Measurements from ENCODE around the gene AGRP. TPM values are rescaled to one million over a fixed set of nuclear protein-coding genes. Genes with fewer than 3 reads are reported as not detected.
A peak's percentile ranks its signal among the peaks of the same experiment; 100 is the strongest.

Gene AGRP
- total RNA-seq, 1 experiment from 2014 or later, result not detected

DNA sequence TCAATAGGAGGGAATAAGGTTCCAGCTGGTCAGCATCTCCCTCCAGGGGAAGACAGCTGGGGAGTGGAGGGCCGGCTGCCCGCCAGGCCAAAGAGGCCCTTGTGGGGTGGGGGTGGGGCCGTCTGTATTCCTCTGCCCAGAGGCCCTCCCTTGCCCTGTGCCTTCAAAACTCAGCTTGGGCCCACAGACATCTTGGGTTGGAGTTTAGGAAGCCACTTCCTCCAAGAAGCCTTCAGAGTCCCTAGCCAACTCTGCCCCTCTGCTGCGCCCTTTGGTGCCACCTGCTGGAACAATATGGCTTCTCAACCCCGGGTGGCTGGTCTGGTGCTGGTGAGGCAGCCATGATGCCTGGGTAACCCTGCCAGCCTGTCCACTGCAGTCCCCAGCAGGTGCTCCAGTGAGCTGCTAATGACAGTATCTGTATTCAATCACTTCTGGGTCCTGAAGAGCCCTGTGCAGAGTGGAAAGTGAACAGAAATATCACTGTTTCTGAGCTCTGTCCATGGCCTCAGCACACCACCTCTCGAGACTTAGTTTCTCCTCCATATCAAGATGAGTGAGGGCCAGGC, 35.8 kb downstream of the AGRP start:
- no peak overlapping the region for H3K4me3 ChIP-seq (ENCODE audit: low read depth, low read length)
- H3K9me3 ChIP-seq, result no peaks in the 10 kb centered on the region
- Mint-ChIP-seq H3K9me3 (ENCODE audit: unreplicated experiment) (no peaks in the 10 kb centered on the region), H3K4me3 (ENCODE audit: unreplicated experiment) (no peak overlapping the region), H3K36me3 (ENCODE audit: insufficient read depth, unreplicated experiment) (peaks cover 6% of the 10 kb centered on the region), H3K27me3 (ENCODE audit: insufficient read depth, unreplicated experiment) (no peaks in the 10 kb centered on the region), H3K27ac (ENCODE audit: unreplicated experiment) (no peak overlapping the region), H3K4me1 (ENCODE audit: low read depth, unreplicated experiment) (no peaks in the 10 kb centered on the region)
- POLR2A ChIA-PET, result interaction anchor here (0.5 kb wide), 1 partner anchor 181 kb away, joined by 3 read pairs; no protein-coding TSS in a partner anchor
- intact Hi-C loops (cut with micrococcal nuclease; ENCODE audit: unreplicated experiment), result loop anchor here (1.0 to 5.0 kb wide), 4 partner anchors 19 to 187 kb away; partner anchors contain the start of gene PLEKHG4
- no peaks in the 10 kb centered on the region for H3K4me1 ChIP-seq
- TF ChIP-seq, protein P1, sequence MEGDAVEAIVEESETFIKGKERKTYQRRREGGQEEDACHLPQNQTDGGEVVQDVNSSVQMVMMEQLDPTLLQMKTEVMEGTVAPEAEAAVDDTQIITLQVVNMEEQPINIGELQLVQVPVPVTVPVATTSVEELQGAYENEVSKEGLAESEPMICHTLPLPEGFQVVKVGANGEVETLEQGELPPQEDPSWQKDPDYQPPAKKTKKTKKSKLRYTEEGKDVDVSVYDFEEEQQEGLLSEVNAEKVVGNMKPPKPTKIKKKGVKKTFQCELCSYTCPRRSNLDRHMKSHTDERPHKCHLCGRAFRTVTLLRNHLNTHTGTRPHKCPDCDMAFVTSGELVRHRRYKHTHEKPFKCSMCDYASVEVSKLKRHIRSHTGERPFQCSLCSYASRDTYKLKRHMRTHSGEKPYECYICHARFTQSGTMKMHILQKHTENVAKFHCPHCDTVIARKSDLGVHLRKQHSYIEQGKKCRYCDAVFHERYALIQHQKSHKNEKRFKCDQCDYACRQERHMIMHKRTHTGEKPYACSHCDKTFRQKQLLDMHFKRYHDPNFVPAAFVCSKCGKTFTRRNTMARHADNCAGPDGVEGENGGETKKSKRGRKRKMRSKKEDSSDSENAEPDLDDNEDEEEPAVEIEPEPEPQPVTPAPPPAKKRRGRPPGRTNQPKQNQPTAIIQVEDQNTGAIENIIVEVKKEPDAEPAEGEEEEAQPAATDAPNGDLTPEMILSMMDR (IDR thresholded peaks at IDR 0.05; ENCODE audit: insufficient read depth in 1 of 2, low read depth in 1 of 2, low read length in 1 of 2, severe bottlenecking in 1 of 2, unreplicated experiment in 1 of 2), result peak; percentile 64 to 69
- BruUV-seq (replicated peaks), result no TSS peak
- no peaks in the 10 kb centered on the region for H3K27me3 ChIP-seq (replicated peaks; ENCODE audit: control insufficient read depth, insufficient read depth, low read length)
- peaks cover 2% of the 10 kb centered on the region for H3K36me3 ChIP-seq (ENCODE audit: control insufficient read depth, insufficient read depth, low read length)
- CTCF ChIA-PET, result interaction anchor here (0.7 to 2.3 kb wide), 6 partner anchors 9 to 201 kb away, joined by 4 to 11 read pairs (median 6); no protein-coding TSS in a partner anchor
- DNase-seq, result peak; percentile 70 to 74

DNA sequence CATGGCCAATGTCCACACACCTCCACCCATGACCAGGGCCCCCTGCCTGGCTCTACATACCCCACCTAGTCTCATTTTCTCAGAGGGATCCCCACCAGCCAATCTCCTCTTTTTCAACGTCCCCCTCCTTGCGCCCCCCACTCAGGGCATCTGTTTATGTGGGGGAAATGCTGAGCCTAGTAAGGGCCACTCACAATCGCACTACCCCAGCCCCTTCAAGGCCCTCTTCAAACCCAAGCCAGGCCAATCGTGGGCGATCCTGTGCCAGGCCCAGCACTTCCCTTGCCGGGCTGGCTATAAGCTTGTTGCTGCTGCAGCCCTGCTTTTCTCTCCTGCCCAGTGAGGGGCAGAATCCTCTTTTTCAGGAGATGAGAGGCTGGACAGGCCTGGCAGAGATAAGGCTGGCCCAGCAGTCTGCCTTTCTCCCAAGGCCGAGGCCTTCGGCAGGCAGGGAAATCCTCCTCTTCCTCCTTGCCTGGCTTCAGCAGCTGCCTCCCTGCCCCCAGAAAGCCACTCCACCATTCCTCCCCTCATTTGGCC, 36.3 kb downstream of the AGRP start:
- H3K27me3 Mint-ChIP-seq (ENCODE audit: insufficient read depth, unreplicated experiment), result no peaks in the 10 kb centered on the region
- ChIA-PET CTCF (interaction anchor here (0.6 to 3.7 kb wide), 9 partner anchors 9 to 200 kb away, joined by 3 to 19 read pairs (median 4); partner anchors contain the start of gene CTCF), POLR2A (no interaction called here)
- H3K4me3 Mint-ChIP-seq (ENCODE audit: unreplicated experiment), result no peak overlapping the region
- no peaks in the 10 kb centered on the region for H3K9me3 ChIP-seq
- H3K27me3 ChIP-seq (replicated peaks; ENCODE audit: control insufficient read depth, insufficient read depth, low read length), result no peaks in the 10 kb centered on the region
- H3K9me3 Mint-ChIP-seq (ENCODE audit: unreplicated experiment), result no peaks in the 10 kb centered on the region
- intact Hi-C loops (cut with micrococcal nuclease; ENCODE audit: unreplicated experiment), result loop anchor here (1.0 to 5.0 kb wide), 4 partner anchors 18 to 187 kb away; partner anchors contain the start of gene PLEKHG4
- H3K4me1 ChIP-seq, result no peaks in the 10 kb centered on the region
- peaks cover 6% of the 10 kb centered on the region for H3K36me3 Mint-ChIP-seq (ENCODE audit: insufficient read depth, unreplicated experiment)
- H3K4me3 ChIP-seq (ENCODE audit: low read depth, low read length), result no peak overlapping the region
- no peak overlapping the region for H3K27ac Mint-ChIP-seq (ENCODE audit: unreplicated experiment)
- TF ChIP-seq, protein P1 (IDR thresholded peaks at IDR 0.05; ENCODE audit: insufficient read depth in 1 of 2, low read depth in 1 of 2, low read length in 1 of 2, severe bottlenecking in 1 of 2, unreplicated experiment in 1 of 2), result no peak
- BruUV-seq (replicated peaks), result no TSS peak
- DNase-seq, result no peak
- peaks cover 2% of the 10 kb centered on the region for H3K36me3 ChIP-seq (ENCODE audit: control insufficient read depth, insufficient read depth, low read length)
- no peaks in the 10 kb centered on the region for H3K4me1 Mint-ChIP-seq (ENCODE audit: low read depth, unreplicated experiment)

DNA sequence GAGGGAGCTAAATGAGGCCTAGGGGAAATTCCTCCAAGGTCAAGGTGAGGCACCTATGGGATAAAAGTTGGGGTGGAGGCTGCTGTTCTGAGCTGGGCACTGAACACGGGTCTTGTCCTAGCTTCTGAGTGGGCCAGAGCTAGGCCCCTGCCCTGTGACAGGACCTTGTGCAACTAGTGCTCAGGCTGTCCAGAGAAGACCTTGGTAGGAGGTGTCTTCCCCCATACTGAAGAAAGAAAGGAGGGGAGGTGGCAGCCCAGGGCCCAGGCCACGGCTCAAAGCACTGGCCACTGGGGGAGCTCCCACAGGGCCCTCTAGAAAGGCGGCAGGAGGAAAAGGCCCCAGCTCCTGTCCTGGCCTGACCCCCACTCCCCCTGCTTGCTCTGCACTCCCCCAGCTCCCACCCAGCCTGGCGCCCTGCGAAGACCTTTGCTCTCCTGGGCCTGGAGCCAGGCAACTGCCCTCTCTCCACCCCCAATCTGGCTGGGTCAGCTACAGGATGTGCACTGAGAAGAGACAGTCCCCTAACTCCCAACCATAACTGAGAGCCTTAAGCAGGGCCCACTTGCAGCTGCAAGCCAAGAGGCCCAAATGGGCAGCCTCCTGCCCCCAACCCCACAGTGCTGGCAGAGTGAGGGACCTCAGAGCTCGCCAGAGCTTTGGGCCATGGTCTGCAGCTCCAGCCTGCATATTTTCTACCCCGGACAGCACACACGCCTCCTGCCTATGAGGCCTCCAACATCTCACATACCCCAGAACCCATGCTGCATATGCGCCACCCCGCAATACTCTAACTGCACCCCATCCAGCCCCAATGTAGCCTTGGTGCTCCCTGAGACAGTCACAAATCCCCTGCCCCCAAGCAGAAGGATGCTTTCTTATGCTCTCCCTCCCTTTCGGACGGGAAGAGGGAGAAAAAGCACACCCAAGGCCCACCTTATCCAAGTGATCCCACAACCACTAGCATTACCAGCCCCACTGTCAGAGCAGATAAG, 37.1 kb downstream of the AGRP start:
- intact Hi-C loops (cut with micrococcal nuclease; ENCODE audit: unreplicated experiment), result loop anchor here (2.0 to 5.0 kb wide), 2 partner anchors 17 to 169 kb away; partner anchors contain the start of gene PLEKHG4
- peaks cover 2% of the 10 kb centered on the region for H3K36me3 ChIP-seq (ENCODE audit: control insufficient read depth, insufficient read depth, low read length)
- peaks cover 6% of the 10 kb centered on the region for H3K36me3 Mint-ChIP-seq (ENCODE audit: insufficient read depth, unreplicated experiment)
- no peaks in the 10 kb centered on the region for H3K4me1 ChIP-seq
- no peaks in the 10 kb centered on the region for H3K27me3 Mint-ChIP-seq (ENCODE audit: insufficient read depth, unreplicated experiment)
- H3K4me1 Mint-ChIP-seq (ENCODE audit: low read depth, unreplicated experiment), result no peaks in the 10 kb centered on the region
- TF ChIP-seq, protein P1 (IDR thresholded peaks at IDR 0.05; ENCODE audit: insufficient read depth in 1 of 2, low read depth in 1 of 2, low read length in 1 of 2, severe bottlenecking in 1 of 2, unreplicated experiment in 1 of 2), result peak in 1 of 2 experiments; percentile 33
- no peaks in the 10 kb centered on the region for H3K27me3 ChIP-seq (replicated peaks; ENCODE audit: control insufficient read depth, insufficient read depth, low read length)
- no peak overlapping the region for H3K4me3 Mint-ChIP-seq (ENCODE audit: unreplicated experiment)
- CTCF ChIA-PET, result interaction anchor here (0.6 to 3.7 kb wide), 8 partner anchors 10 to 200 kb away, joined by 3 to 19 read pairs (median 3); partner anchors contain the start of gene CTCF
- no peak overlapping the region for H3K27ac Mint-ChIP-seq (ENCODE audit: unreplicated experiment)
- no peak overlapping the region for H3K4me3 ChIP-seq (ENCODE audit: low read depth, low read length)
- no TSS peak for BruUV-seq (replicated peaks)
- H3K9me3 ChIP-seq, result no peaks in the 10 kb centered on the region
- no peaks in the 10 kb centered on the region for H3K9me3 Mint-ChIP-seq (ENCODE audit: unreplicated experiment)
- peak in 1 of 2 experiments; percentile 25 for DNase-seq
- POLR2A ChIA-PET, result no interaction called here

Measured in Caco-2 (cell line).